Left ventricle myocardium superior (tissue), 1 donor: ENCODE measurements around the gene CGNL1. TPM values are rescaled to one million over a fixed set of nuclear protein-coding genes. Genes with fewer than 3 reads are reported as not detected.
A peak's percentile ranks its signal among the peaks of the same experiment; 100 is the strongest.

Experiments
- ATAC-seq: fragments of 200-7000 bp; cut with Tn5 transposase; one replicate; pipeline ENCODE4 v1.9.1; 2020; ENCODE audit warnings: mild to moderate bottlenecking, moderate library complexity
- DNase-seq: peaks from one replicate; pipeline ENCODE4 v3.0.0-alpha.2; 2020
- intact Hi-C: fragments of 100-400 bp; cut with micrococcal nuclease; formaldehyde crosslinking; loops from one replicate; pipeline ENCODE4 v1.11.0; 2022
- total RNA-seq: library from RNA; stranded (reverse); fragmentation: NEBNext Ultra II Directional; extraction: Animal tissue kit (Norgen Biotek cat#: 25700); gene quantifications from one replicate; pipeline ENCODE4 v1.2.1, GENCODE V29; 2021
- donor health status: DM: no; HTN: yes; CAD: no; lungs with severe emphysema.

CGNL1 gene
- total RNA-seq, 1 donor from 2014 or later: 15.2 TPM

DNA sequence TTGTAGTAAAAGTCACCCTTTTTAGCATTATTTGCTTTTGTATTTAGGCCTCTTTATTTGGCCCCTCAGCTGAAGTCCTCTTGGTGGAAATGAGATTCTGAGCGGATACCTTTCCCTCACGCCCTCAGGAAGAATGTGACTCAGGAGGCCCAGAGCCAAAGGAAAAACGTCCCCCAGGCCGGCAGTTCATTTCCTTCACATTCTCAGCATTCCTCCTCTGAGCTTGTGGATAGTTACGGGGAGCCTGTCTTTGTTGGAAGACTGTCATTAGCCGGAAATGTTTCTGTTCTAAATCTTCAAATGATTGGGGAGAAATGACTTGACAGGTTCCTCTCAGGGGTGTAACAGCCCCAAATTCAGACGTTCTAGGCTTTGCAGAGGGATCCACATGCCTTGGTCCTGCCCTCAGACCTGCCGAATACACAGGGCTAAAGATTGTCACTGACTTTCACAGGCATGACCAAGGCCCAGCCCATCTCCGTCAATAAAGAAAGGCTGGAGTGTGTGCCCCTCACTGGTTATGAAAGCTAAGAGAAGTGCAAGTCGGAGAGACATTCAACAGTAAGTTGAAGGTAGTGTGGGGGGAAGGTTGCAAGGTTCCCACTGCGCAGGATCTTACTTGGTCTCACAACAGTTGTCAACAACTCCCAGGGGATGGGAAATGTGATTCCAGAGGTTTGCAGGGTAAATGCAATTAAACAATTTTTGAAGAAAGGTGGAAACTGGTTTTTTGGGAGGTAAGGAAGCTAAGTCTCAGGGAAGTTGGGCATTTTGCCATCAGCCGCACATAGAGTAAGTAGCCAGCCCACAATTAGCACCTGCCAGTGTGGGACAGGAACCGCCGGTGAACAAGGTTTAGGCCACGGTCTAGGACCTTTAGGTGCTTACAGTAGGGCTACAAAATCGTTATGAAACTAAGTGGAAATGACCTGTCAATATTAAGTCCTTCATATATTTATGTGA lies 175.7 kb downstream of the CGNL1 start:
- ATAC-seq (peak; percentile 27), DNase-seq (no peak)
- intact Hi-C loops: no loop called here

GRCh38 chr15:57552678-57553334 lies 176.5 kb downstream of the CGNL1 start:
- no peak for ATAC-seq
- intact Hi-C loops: no loop called here
- DNase-seq: no peak

GRCh38 chr15:57553526-57553925 lies 177.2 kb downstream of the CGNL1 start:
- intact Hi-C loops: no loop called here
- ATAC-seq: no peak
- no peak for DNase-seq

DNA sequence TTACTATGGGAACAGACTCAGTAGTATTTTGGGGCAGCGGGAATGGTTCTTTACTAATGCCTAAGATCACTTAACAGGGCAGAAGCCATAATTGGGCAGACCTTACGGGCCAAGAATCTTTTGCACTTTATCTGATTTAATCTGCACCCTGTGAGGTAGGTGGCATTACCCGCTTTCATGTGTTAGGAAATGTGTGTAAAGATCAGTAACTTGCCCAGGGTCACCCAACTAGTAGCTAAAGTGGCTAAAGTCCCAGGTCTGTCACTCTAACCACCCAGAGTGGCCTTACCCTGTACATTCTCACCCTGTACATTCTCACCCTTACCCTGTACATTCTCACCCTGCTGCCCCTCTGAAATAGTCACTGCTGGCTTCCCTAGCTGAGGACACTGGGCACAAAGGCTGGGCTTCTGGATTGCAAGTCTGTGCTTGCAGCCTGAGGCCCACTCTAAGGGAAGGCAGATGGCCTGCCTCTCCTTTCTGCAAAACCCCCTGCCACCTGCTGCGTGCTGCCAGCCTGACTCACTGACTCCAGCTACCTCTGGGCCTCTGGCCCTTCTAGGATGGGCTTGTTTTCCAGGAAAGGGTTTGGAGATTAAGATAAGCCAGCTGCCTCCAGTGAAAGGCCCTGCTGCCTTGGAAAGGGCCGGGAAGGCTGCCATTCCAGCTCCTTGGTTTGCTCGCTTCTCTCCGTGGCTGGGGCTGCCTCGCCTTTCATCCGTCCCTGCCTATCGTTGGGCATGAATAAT lies 177.9 kb downstream of the CGNL1 start:
- DNase-seq: no peak
- intact Hi-C loops: no loop called here
- ATAC-seq: peak; percentile 6

GRCh38 chr15:57554812-57555179 lies 178.5 kb downstream of the CGNL1 start:
- intact Hi-C loops: no loop called here

DNA sequence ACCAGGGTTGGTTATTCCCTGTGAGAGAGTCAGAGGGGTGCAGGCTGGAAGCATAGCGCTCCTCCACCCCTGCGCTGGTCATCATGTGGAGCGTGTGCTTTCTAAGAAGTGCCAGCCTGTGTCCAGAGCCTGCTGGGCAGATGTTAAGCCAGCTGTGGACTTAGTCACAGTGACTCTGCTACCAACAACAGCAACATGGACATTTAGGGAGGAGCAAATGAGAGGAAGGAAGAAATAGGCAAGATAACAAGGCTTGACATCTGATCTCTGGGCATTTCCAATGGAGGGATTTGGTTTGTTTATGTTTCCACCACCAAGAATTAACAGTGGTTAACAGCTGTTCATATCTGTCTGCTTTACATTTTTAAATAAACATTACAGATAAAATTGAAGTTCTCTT lies 179.0 kb downstream of the CGNL1 start:
- ATAC-seq (no peak), DNase-seq (no peak)
- intact Hi-C loops: no loop called here

More at GRCh38 chr15:57554812-57555179, 178.5 kb downstream of the CGNL1 start:
- ATAC-seq (peak; percentile 3), DNase-seq (no peak)

DNA sequence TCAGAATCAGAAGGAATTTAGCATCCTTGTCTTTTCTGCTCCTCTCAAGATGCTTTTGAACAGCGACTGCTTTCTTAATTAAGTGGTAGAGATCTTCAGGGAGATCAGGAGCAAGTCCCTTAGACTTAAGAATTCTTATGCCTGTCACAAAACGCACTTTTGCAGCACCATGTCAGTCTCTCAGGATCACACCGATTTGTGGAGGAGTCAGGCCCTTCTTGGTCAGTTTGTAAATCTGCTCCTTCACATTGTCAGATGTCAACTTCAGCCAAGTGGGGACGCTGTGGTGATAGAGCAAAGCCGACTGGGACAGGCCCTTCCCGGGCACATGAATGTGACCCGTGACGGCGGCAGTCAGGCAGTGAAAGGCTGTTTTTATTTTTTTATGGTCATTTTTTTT lies 179.7 kb downstream of the CGNL1 start:
- intact Hi-C loops: no loop called here
- DNase-seq (no peak), ATAC-seq (no peak)

GRCh38 chr15:57557267-57557666 lies 181.0 kb downstream of the CGNL1 start:
- intact Hi-C loops: no loop called here
- ATAC-seq (no peak), DNase-seq (no peak)

- no peak for ATAC-seq
Observed at GRCh38 chr15:57557810-57558209, 181.5 kb downstream of the CGNL1 start.

DNA sequence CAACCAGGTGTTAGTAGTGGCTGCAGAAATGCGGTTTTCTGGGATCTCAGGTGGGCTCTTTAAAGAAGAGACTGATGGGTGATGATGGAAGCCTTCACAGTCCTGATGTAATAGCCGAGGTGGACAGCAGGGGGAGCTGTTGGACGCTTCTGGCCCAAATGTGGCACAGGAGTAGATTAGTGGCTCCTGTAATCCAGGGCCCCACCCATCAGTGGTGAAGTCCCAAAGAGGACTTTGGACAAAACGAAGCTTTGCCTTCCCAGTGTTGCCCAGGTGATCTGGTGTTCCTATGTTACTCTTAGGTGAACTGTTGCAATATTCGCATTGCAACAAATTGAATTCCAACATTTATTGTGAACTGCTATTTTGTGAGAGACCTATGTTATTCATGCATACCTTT lies 183.6 kb downstream of the CGNL1 start:
- intact Hi-C loops: loop anchor here (10.0 kb wide), 2 partner anchors 55 to 305 kb away; no protein-coding TSS in a partner anchor
- ATAC-seq: peak; percentile 61
- DNase-seq: peak; percentile 84

More at GRCh38 chr15:57557810-57558209, 181.5 kb downstream of the CGNL1 start:
- intact Hi-C loops: no loop called here
- no peak for DNase-seq

DNA sequence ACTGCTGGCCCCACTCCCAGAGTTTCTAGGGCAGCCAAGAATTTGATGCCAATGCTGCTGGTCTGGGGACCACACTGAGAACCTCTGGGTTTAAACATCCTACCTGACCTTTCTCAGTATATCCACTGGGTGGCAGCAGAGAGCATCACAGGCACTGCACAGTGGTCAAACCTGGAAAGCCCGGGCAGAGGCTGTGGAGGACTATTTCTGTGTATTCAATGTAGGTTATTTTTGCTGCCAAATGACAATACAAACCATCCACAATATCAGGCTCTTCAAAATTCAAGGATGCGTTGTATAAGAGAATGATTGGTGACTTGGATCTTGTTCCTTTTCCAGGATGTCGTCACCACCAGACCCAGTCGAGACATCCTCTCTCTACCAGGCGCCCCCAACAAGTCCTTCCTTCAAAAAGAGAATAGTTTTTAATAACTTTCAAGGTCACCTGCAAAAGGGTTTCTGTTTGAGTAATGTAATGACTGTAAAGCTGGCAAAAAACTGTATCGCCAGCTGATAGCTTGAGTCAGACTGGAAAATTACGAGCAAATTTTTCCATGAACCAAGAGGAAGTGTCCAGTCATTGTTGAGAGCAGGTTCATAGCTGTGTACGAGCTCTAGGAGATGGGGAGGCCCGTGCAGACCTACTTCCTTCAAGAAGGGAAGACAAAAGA lies 184.9 kb downstream of the CGNL1 start:
- peak; percentile 67 for DNase-seq
- intact Hi-C loops: loop anchor here (10.0 kb wide), 2 partner anchors 54 to 304 kb away; no protein-coding TSS in a partner anchor
- ATAC-seq: peak; percentile 90

DNA sequence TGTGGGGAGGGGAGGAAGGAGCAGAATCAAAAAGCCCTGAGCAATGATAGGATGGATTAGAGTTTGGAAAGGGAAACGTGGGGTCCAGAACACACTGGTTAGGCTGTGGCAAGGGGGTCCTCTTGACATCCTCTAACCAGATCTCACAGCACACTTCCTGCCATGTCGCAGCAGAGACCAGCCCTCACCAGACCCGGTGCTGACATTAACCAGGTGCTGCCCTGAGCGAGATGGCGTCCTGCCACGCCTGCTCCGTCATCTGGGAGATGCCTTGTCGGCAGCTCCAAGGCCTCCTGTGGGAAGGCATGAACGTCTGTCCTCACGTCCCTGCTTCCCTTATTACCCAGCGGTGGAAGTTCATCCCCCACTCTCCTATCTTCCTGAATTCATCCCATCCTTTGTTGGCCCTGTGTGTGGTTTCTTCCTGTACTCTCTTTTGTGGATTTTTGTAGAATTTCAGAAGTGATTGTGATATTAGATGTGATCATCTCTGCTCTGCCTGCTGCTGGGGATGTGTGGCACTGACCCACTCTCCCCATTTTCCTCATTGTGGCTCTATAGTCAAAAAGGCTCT lies 186.0 kb downstream of the CGNL1 start:
- ATAC-seq (peak; percentile 74), DNase-seq (peak; percentile 90)
- intact Hi-C loops: loop anchor here (10.0 kb wide), 2 partner anchors 53 to 303 kb away; no protein-coding TSS in a partner anchor

DNA sequence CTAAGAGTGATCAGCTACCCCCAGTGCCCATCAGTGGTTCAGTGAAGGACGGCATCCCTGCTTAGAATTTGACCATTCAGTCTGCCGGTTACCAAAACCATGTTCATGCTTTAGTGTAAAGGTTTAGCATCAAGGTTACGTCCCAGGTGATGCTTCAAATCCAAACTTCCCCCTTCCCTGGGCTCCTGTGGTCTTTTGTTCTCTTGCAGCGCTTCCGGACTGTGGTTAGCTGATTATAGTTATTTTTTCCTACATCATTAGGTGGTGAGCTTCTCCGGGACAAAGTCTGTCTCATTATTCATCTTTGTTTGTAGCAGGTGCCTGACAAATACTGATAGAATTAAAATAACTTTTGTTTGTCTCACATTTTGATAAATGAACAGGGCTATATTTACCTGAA lies 187.1 kb downstream of the CGNL1 start:
- intact Hi-C loops: loop anchor here (10.0 kb wide), 2 partner anchors 51 to 301 kb away; no protein-coding TSS in a partner anchor
- no peak for DNase-seq
- ATAC-seq: no peak

- intact Hi-C loops: loop anchor here (10.0 kb wide), 2 partner anchors 49 to 299 kb away; no protein-coding TSS in a partner anchor
- no peak for ATAC-seq
- no peak for DNase-seq
Observed at GRCh38 chr15:57565311-57565710, 189.0 kb downstream of the CGNL1 start.

DNA sequence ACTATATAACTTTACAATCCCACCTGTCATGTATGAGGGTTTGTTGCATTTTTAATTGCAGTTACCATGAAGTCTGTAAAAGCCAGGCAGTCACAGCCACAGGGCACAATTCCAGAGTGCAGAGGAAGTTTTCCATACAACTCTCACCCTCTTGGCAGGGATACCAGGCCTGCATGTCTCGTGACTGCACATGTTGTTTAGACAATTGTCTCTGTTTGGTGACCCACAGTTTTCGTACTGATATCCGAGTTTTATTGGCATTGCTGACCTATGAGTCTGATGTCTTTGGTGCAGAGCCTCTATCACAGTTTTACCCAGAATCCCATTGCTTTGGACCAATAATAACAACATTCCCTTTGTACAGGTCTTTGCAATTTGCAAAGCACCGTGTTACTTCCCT lies 190.5 kb downstream of the CGNL1 start:
- intact Hi-C loops: loop anchor here (10.0 kb wide), 2 partner anchors 48 to 298 kb away; no protein-coding TSS in a partner anchor
- peak; percentile 64 for DNase-seq
- peak; percentile 75 for ATAC-seq

DNA sequence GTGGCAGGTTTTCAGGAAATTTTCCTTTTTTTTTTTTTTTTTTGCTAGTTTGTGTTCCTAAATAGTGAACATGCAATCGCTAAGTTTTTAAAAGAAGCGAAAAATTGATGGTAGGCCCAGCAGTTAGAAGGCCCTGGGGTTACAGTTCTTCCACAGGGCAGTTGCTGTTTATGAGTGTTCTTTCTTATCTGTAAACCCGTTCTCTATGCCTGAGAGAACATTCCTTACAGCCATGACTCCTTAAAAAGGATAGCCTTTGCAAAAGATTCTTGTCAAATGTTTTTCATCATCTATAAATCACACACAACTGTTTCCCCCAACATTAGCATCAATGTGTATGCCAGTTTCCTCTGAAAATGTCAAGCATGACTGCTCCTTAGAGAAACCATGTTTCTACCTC lies 191.6 kb downstream of the CGNL1 start:
- intact Hi-C loops: loop anchor here (10.0 kb wide), 2 partner anchors 47 to 297 kb away; no protein-coding TSS in a partner anchor
- no peak for ATAC-seq

DNA sequence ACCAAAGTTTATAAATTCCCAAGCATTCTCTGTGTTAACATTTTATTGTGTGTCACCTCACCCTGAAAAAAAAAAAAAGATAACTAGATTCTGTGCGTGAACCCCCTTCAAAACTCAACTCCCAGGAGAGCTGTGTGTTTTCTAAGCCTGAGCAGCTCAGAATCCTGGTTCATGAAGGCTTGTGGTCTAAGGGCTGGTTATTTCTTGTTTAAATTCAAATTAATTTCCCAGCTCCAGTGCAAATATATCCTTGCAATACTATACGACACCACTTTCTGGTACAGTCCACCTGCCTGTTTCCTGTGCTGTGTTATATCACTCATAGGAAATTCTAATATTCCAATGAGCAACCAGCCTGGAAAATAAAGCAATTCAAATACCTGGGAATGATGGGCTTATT lies 192.0 kb downstream of the CGNL1 start:
- no peak for ATAC-seq
- intact Hi-C loops: loop anchor here (10.0 kb wide), 2 partner anchors 47 to 297 kb away; no protein-coding TSS in a partner anchor
- no peak for DNase-seq

More for the DNA sequence above, 191.6 kb downstream of the CGNL1 start:
- DNase-seq: no peak

DNA sequence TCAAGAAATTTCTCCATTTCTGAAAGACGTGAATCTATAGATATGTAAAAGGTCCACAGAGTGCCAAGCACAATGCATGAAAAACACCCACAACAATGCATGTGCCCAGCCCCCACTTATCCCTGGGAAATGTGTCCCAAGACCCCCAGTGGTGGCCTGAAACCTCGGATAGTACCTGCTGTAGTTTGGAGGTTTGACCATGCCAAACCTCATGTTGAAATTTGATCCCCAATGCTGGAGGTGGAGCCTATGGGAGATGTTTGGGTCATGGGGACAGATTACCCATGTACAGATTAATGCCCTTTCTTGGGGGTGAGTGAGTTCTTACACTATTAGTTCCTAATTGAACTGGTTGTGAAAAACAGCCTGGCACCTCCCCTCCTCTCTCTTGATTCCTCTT lies 194.0 kb downstream of the CGNL1 start:
- DNase-seq: no peak
- no peak for ATAC-seq
- intact Hi-C loops: no loop called here
